HG03575 (cell line): ENCODE measurements around the gene CSRNP2.
"Not testable (repeated sequence)": the region's sequence is repeated elsewhere in the genome, so short reads cannot be mapped to it uniquely, and the experiment has no call there.

ENCODE experiments used
- ATAC-seq: cut with Tn5 transposase; IDR thresholded peaks from one replicate; pipeline ENCODE4 v1.9.1; 2021; ENCODE audit not compliant: unreplicated experiment, insufficient number of reproducible peaks, low FRiP score; ENCODE audit errors: extremely low read depth

CSRNP2 gene

DNA sequence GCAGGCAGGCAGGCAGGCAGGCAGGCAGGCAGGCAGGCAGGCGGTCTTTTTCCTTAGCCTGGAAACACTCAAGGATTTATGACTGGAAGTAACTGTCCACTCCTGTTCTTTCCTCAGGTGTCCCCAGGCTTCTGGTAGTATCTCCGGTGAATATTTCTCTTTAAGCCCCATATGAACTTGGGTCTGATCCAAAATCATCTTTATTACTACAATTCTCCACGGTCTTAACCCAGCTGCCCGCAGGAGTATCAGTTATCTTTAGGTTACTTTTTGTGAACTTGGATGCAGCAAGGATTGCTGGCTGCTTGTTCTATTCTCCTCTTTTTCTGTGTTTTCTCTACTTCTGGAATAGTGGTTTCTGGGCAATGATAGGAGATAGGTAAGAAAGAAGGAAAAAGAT lies 3.3 kb downstream of the CSRNP2 start:
- ATAC-seq: no peak

DNA sequence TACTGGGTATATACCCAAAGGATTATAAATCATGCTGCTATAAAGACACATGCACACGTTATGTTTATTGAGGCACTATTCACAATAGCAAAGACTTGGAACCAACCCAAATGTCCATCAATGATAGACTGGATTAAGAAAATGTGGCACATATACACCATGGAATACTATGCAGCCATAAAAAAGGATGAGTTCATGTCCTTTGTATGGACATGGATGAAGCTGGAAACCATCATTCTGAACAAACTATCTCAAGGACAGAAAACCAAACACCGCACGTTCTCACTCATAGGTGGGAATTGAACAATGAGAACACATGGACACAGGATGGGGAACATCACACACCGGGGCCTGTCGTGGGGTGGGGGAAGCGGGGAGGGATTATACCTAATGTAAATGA lies 4.5 kb downstream of the CSRNP2 start:
- ATAC-seq: not testable (repeated sequence)

DNA sequence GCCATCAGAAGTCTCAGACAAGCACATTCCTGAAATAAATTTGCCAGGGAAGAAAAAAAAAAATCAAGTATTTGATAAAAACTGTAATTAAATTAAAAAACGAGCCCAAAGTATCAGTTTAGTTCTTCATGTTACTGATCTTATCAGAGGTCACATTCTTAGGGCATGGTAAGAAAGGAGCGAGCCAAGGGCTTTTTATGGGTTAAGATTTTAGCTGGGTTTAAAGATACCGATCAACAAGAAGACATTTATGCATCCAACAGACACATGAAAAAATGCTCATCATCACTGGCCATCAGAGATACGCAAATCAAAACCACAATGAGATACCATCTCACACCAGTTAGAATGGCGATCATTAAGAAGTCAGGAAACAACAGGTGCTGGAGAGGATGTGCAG lies 5.0 kb downstream of the CSRNP2 start:
- ATAC-seq: not testable (repeated sequence)

DNA sequence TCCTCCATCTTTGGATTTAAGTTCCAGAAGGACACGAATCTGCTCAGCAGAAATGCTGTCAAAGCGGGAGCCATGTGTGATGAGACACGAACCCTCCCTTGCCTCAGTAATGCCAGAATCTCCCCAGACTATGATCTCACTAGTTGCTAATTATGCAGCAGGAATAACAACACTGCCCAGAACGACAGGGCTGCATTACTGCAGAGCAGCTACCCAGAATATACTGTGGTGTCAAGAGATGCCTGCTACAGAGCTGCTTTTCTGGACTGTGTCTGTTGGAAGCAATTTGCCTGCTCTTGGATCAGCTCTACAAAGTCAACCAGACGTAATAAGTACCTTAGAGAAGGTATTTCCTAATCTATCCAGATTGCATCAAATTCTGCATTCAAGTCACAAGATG lies 5.5 kb downstream of the CSRNP2 start:
- ATAC-seq: no peak

DNA sequence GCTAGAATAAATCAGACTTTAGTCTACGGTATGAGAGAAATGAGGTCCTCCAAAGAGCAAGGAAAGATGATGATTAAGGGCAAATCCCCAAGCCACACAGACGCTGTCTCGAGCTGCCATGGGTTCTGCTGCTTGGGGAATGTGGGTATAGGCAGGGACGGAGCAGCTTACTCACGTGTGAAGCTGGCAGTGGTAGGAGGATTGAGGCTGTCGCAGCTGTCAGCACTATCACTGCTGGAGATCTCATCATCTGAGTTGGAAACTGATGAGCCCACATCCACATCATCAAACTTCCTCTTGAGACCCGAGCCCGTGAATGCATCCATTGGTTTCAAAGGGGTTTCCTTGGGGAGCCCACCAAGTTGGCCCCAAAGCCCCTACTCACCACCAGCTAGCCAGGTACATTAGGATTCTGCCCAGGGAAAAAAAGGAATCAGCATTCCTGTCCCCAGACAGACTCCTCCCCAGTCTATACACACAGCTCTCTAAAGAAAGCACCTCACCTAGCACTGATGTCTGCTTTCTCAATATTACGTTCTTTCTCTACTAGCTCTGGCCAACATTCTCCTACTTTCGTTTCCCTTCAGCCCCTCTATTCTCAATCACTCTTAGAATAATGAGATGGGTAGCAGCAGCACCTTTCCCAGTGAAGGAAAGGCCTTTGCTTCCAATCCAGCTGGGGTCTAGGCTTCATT lies 7.0 kb downstream of the CSRNP2 start:
- ATAC-seq: no peak

- no peak for ATAC-seq
These were observed 8.0 kb downstream of the CSRNP2 start for GRCh38 chr12:51075390-51075789.

- ATAC-seq: no peak
These were observed 11.7 kb downstream of the CSRNP2 start for GRCh38 chr12:51071663-51072062.

DNA sequence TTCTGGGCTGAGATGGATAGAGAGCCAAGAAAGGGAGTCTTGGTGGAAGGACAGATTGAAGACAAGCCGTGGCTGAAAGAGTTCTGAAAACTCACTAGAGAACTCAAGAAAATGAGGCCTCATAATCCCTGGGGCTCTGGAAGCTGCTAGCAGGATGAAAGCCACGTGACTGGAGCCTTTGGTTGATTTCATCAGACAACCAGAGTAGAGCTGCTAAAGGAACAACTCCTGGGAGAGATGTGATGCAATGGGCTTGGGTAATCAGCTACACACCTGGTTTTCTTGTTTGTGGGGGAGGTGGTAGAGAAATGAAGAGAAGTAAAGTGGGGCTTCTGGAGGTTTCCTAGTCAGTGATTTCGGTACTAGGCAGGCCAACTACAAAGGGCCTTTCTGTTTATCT lies 13.4 kb downstream of the CSRNP2 start:
- no peak for ATAC-seq

GRCh38 chr12:51067771-51068170 lies 15.6 kb downstream of the CSRNP2 start:
- no peak for ATAC-seq

DNA sequence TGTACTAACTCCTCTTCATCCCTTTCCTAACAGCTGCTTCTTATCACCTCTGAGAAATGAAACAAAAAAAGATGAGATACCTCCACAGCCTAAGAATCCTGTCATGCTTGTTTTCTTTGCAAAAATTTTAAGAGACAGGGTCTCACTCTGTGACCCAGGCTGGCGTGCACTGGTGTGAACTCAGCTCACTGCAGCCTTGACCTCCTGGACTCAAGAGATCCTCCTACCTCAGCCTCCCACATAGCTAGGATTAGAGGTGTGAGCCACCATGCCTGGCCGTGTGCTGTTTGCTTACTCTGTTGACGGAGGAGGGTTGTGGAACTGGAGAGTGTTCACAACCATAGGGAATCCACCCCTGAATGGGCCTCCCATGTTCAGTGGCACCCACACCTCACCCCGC lies 16.2 kb downstream of the CSRNP2 start:
- ATAC-seq: no peak

DNA sequence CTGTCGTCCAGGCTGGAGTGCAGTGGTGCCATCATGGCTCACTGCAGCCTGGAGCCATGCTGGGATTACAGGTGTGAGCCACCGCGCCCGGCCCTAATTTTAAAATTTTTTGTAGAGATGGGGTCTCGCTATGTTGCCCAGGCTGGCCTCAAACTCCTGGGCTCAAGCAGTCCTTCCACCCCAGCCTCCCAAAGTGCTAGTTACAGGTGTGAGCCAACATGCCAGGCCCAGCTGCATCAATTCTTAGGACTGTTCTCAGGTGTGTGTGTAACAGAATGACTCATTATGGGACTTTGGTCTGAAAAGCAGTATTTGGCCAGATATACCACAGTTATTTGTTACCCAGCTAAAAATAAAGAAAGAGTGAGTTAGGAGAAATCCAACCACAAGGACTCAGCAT lies 17.9 kb downstream of the CSRNP2 start:
- no peak for ATAC-seq

DNA sequence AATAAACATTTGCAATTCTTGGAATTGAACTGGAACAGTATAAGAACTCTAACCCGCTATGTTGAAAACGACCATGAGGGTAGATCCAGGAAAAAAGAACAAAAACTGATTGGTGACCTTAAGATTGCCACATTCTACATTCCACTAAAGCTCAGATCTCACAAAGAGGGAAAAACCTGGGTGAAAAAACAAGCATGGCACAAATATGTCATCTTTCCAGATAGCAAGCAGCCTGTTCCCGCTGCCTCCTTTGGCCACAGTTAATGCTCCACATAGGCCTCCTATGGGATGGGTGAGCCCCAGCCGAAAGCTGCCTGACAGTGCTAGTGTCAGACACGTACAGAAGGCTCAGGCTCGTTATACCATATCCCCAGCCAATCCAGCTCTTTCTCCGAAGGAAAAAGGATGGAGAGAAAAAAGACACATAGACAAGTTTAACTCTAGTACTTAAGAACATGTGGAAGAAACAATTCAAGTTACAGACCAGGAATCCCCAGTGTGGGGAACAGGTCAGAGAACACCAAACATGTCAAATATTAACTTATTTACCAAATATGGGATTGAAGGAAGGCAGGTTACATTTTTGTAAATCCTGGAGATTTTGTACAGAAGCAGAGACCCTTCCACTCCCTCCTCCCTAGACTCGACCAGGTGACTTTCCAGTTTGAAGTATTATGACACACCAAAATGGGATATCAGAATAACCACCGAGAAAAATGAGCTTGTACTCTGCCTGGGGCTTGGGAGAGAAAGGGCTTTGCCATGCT lies 20.6 kb downstream of the CSRNP2 start:
- no peak for ATAC-seq

DNA sequence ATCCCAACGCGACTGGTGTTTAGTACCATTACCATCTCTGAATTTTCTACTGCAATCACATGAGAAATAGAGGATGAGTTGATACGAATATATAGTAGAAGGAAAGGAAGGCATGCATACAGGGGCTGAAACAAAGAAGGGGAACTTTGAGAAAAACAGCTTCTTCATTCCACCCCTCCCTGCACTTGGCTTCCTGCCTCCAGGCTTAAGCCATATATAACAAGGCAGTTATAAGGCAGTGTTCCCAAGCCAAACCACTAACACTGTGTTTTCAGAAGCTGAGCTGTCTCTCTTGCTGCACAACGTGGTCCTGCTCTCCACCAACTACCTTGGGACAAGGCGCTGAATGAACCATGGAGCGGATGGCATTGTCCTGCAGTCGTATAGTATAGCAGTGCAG lies 24.3 kb downstream of the CSRNP2 start:
- no peak for ATAC-seq

DNA sequence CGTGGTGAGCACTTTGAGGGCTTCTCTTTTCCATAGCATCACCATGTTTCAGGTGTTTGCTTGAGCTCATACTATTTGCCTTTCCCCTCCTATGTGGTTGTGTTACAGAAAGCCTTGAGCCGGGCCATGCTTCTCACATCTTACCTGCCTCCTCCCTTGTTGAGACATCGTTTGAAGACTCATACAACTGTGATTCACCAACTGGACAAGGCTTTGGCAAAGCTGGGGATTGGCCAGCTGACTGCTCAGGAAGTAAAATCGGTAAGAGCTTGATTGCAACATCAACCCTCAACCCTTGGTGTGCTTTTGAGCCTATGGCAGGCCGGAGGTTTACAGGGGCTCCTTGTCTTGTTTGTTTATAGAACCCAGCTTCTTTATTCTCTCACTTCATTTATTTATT lies 27.2 kb downstream of the CSRNP2 start:
- ATAC-seq: no peak

- no peak for ATAC-seq
These were observed 28.3 kb downstream of the CSRNP2 start for GRCh38 chr12:51055060-51055459.

- ATAC-seq: no peak
These were observed 31.6 kb downstream of the CSRNP2 start for GRCh38 chr12:51051787-51052186.

GRCh38 chr12:51049525-51049924 lies 33.9 kb downstream of the CSRNP2 start:
- no peak for ATAC-seq

DNA sequence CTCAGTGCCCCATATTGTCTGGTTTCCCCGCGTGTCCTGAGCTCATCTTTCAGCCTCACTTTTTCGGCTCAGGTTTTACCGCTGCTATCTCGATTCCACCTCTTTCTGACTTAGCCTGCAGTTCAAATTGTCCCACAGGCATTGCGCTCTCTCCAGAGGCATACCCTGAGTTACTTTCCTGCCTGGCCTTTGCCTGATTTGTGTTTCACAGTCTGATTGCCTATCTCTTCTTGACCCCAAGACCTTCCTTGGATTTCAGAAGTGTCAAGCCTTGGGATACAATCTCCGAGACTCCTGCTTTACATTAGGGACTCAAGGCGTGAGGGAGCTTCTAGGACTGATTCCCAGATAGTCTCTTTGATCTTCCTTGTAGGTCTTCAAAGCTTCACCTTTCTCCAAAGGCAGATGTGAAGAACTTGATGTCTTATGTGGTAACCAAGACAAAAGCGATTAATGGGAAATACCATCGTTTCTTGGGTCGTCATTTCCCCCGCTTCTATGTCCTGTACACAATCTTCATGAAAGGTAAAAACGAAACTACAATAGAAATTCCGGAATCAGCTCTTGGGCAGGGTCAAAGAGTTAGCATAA lies 34.6 kb downstream of the CSRNP2 start:
- no peak for ATAC-seq

GRCh38 chr12:51047655-51048540 lies 35.5 kb downstream of the CSRNP2 start, which contains the start of gene LETMD1:
Gene LETMD1, plus strand, starts transcription at chr12:51048327. Its CDS starts 30 bp downstream, at chr12:51048357.
- ATAC-seq: peak; percentile 71
